GM23338 (cell line): Measurements from ENCODE around the gene BTN3A1. TPM values are rescaled to one million over a fixed set of nuclear protein-coding genes. Genes with fewer than 3 reads are reported as not detected.
"Not testable (repeated sequence)": the region's sequence is repeated elsewhere in the genome, so short reads cannot be mapped to it uniquely, and the experiment has no call there.

ENCODE experiments used
- ATAC-seq: fragments of 200-7000 bp; cut with Tn5 transposase; 3 replicates; pipeline ENCODE4 v1.9.1; 2020
- DNase-seq: peaks from one replicate; pipeline ENCODE4 v3.0.0-alpha.2; 2015; ENCODE audit warnings: low spot score
- H2AFZ ChIP-seq: fragments of 200-600 bp; sonication (generic); 2 replicates; pipeline ENCODE4 v1.8.0; 2016; ENCODE audit warnings: antibody characterized with exemption, mild to moderate bottlenecking, moderate library complexity
- H3F3A ChIP-seq: fragments of 200-600 bp; sonication (generic); replicated peaks from 2 replicates; pipeline ENCODE4 v1.8.0; 2017; ENCODE audit warnings: antibody characterized with exemption, mixed run types, low read depth
- H3K27ac ChIP-seq: fragments of 200-600 bp; sonication (generic); 2 replicates; pipeline ENCODE4 v1.6.1; 2016; ENCODE audit warnings: low read depth
- H3K27me3 ChIP-seq: fragments of 200-600 bp; sonication (generic); 2 replicates; pipeline ENCODE4 v1.8.0; 2016; ENCODE audit warnings: mild to moderate bottlenecking, mixed run types, moderate library complexity; ENCODE audit not compliant: insufficient read depth
- H3K36me3 ChIP-seq: fragments of 200-600 bp; sonication (generic); 2 replicates; pipeline ENCODE4 v1.8.0; 2016; ENCODE audit warnings: mild to moderate bottlenecking; ENCODE audit not compliant: insufficient read depth
- H3K4me1 ChIP-seq: fragments of 200-600 bp; sonication (generic); 2 replicates; pipeline ENCODE4 v1.8.0; 2016; ENCODE audit warnings: mild to moderate bottlenecking, moderate library complexity; ENCODE audit not compliant: insufficient read depth
- H3K4me2 ChIP-seq: fragments of 200-600 bp; sonication (generic); 2 replicates; pipeline ENCODE4 v1.7.1; 2017; ENCODE audit warnings: mixed run types
- H3K4me3 ChIP-seq: fragments of 200-600 bp; sonication (generic); 2 replicates; pipeline ENCODE4 v1.6.1; 2016; ENCODE audit warnings: mixed run types
- H3K79me2 ChIP-seq: fragments of 200-600 bp; sonication (generic); replicated peaks from 2 replicates; pipeline ENCODE4 v1.8.0; 2017; ENCODE audit warnings: mild to moderate bottlenecking; ENCODE audit not compliant: insufficient read depth
- H3K9me2 ChIP-seq: fragments of 200-600 bp; sonication (generic); 2 replicates; pipeline ENCODE4 v1.8.0; 2017; ENCODE audit not compliant: insufficient read depth
- H4K20me1 ChIP-seq: fragments of 200-600 bp; sonication (generic); replicated peaks from 2 replicates; pipeline ENCODE4 v1.8.0; 2017; ENCODE audit warnings: mild to moderate bottlenecking; ENCODE audit not compliant: insufficient read depth
- H3K27ac Mint-ChIP-seq: 2 replicates; pipeline ENCODE4 v1.8.0; 2020; ENCODE audit warnings: inconsistent platforms, mild to moderate bottlenecking, moderate library complexity, mixed read lengths
- H3K27me3 Mint-ChIP-seq: 3 replicates; pipeline ENCODE4 v1.8.0; 2022; ENCODE audit warnings: low read depth, mild to moderate bottlenecking, moderate library complexity, mixed read lengths, inconsistent platforms; ENCODE audit not compliant: insufficient read depth, poor library complexity
- H3K36me3 Mint-ChIP-seq: 3 replicates; pipeline ENCODE4 v1.8.0; 2021; ENCODE audit warnings: low read depth, mild to moderate bottlenecking, inconsistent platforms, moderate library complexity, mixed read lengths
- H3K4me1 Mint-ChIP-seq: 3 replicates; pipeline ENCODE4 v1.8.0; 2020; ENCODE audit warnings: mild to moderate bottlenecking, inconsistent platforms, mixed read lengths
- H3K4me3 Mint-ChIP-seq: 3 replicates; pipeline ENCODE4 v1.8.0; 2021; ENCODE audit warnings: moderate library complexity, mild to moderate bottlenecking, inconsistent platforms, mixed read lengths
- H3K9me3 Mint-ChIP-seq: 3 replicates; pipeline ENCODE4 v1.8.0; 2020; ENCODE audit warnings: moderate library complexity, mild to moderate bottlenecking, inconsistent platforms, mixed read lengths
- CREB1 ChIP-seq: fragments of 250-450 bp; sonication (Bioruptor Pico); IDR thresholded peaks from 2 replicates; pipeline ENCODE4 v1.5.0; 2020; ENCODE audit warnings: low read depth, mild to moderate bottlenecking, moderate library complexity
- EZH2 ChIP-seq: fragments of 200-600 bp; sonication (generic); IDR thresholded peaks from one replicate; pipeline ENCODE4 v1.8.0; 2017; ENCODE audit warnings: antibody characterized with exemption, mild to moderate bottlenecking, low read depth; ENCODE audit not compliant: unreplicated experiment
- EZH2phosphoT487 ChIP-seq: fragments of 200-600 bp; sonication (generic); IDR thresholded peaks from one replicate; pipeline ENCODE4 v1.8.1; 2018; ENCODE audit warnings: antibody characterized with exemption; ENCODE audit not compliant: unreplicated experiment
- JUNB ChIP-seq: IDR thresholded peaks from one replicate; pipeline ENCODE4 v1.6.1; 2016; ENCODE audit warnings: antibody characterized with exemption; ENCODE audit not compliant: unreplicated experiment
- polyA plus RNA-seq: library from polyadenylated mRNA; unstranded; fragments of >200 nt; fragmentation: Nextera tagmentation; extraction: Ambion mirVana; gene quantifications from 2 replicates; pipeline ENCODE4 v1.2.1, GENCODE V29; 2016
- total RNA-seq: library from RNA; depleted of rRNA; stranded (reverse); fragments of >200 nt; shearing (Covaris generic); gene quantifications from 2 replicates; pipeline ENCODE4 v1.2.3, GENCODE V29; 2014
- TF ChIP-seq, protein P1 (sequence below), 2 experiments: fragments of 200-600 bp in 1 of 2; sonication (generic) in 1 of 2; conservative IDR thresholded peaks; 2 replicates each; pipeline versions ENCODE4 v1.5.1 to v1.6.1; 2016 to 2017; ENCODE audit warnings: antibody characterized with exemption in 2 of 2, low read depth in 2 of 2, mild to moderate bottlenecking in 2 of 2, moderate library complexity in 1 of 2
- TF ChIP-seq, protein P2 (sequence below): IDR thresholded peaks from one replicate; pipeline ENCODE4 v1.6.1; 2018; ENCODE audit warnings: antibody characterized with exemption; ENCODE audit not compliant: unreplicated experiment

BTN3A1 gene
- total and polyA plus RNA-seq, 2 experiments from 2014 or later, result 2.4 to 4.0 TPM

DNA sequence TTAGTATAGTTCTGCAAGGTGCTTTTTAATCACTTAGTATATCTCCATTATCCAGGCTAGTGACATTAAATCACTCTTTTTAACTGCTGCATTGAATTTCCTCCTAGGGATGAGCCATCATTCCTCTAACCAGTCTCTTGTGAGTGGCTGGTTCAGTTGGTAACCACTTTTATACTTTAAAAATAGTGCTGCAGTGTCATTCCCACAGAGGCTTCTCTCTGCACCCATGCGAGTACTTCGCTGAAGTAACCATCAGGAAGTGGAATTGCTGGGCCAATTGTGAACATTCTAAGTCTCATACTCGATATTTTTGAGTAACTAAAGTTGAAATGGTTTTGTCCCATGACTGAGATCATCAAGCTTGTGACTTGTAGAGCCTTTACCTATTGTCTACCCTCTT, 35.0 kb upstream of the BTN3A1 start (continued):
- TF ChIP-seq, protein P1, sequence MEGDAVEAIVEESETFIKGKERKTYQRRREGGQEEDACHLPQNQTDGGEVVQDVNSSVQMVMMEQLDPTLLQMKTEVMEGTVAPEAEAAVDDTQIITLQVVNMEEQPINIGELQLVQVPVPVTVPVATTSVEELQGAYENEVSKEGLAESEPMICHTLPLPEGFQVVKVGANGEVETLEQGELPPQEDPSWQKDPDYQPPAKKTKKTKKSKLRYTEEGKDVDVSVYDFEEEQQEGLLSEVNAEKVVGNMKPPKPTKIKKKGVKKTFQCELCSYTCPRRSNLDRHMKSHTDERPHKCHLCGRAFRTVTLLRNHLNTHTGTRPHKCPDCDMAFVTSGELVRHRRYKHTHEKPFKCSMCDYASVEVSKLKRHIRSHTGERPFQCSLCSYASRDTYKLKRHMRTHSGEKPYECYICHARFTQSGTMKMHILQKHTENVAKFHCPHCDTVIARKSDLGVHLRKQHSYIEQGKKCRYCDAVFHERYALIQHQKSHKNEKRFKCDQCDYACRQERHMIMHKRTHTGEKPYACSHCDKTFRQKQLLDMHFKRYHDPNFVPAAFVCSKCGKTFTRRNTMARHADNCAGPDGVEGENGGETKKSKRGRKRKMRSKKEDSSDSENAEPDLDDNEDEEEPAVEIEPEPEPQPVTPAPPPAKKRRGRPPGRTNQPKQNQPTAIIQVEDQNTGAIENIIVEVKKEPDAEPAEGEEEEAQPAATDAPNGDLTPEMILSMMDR (conservative IDR thresholded peaks at IDR 0.05; ENCODE audit: low read depth in 2 of 2), result no peak
- TF ChIP-seq JUNB (no peak), CREB1 (CRISPR knock-in tag) (no peak), EZH2phosphoT487 (no peak), EZH2 (no peak)
- TF ChIP-seq, protein P2, sequence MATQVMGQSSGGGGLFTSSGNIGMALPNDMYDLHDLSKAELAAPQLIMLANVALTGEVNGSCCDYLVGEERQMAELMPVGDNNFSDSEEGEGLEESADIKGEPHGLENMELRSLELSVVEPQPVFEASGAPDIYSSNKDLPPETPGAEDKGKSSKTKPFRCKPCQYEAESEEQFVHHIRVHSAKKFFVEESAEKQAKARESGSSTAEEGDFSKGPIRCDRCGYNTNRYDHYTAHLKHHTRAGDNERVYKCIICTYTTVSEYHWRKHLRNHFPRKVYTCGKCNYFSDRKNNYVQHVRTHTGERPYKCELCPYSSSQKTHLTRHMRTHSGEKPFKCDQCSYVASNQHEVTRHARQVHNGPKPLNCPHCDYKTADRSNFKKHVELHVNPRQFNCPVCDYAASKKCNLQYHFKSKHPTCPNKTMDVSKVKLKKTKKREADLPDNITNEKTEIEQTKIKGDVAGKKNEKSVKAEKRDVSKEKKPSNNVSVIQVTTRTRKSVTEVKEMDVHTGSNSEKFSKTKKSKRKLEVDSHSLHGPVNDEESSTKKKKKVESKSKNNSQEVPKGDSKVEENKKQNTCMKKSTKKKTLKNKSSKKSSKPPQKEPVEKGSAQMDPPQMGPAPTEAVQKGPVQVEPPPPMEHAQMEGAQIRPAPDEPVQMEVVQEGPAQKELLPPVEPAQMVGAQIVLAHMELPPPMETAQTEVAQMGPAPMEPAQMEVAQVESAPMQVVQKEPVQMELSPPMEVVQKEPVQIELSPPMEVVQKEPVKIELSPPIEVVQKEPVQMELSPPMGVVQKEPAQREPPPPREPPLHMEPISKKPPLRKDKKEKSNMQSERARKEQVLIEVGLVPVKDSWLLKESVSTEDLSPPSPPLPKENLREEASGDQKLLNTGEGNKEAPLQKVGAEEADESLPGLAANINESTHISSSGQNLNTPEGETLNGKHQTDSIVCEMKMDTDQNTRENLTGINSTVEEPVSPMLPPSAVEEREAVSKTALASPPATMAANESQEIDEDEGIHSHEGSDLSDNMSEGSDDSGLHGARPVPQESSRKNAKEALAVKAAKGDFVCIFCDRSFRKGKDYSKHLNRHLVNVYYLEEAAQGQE, result no peak

DNA sequence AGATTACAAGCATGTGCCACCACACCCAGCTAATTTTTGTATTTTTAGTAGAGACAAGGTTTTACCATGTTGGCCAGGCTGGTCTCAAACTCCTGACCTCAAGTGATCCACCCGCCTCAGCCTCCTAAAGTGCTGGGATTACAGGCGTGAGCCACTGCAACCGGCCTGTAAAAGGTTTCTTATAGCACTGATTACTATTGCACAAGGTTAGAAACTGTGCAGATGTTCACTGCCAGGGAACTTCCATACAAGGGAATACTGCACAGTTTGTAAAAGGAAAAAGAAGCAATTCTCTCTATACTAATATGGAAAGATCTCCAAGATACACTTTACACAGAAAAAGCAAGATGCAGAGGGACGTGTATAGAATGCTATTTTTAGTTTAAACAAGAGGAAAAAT, 30.3 kb upstream of the BTN3A1 start:
- not testable (repeated sequence) for H3K9me3 Mint-ChIP-seq, H3K79me2 ChIP-seq, ATAC-seq, H3K27ac ChIP-seq, H3K27me3 ChIP-seq, H3K27ac Mint-ChIP-seq, H3K4me1 Mint-ChIP-seq, H4K20me1 ChIP-seq, H3F3A ChIP-seq, H3K4me1 ChIP-seq, H2AFZ ChIP-seq, H3K9me2 ChIP-seq, H3K4me3 ChIP-seq, H3K36me3 ChIP-seq, H3K27me3 Mint-ChIP-seq, H3K4me3 Mint-ChIP-seq, DNase-seq, H3K36me3 Mint-ChIP-seq, H3K4me2 ChIP-seq

DNA sequence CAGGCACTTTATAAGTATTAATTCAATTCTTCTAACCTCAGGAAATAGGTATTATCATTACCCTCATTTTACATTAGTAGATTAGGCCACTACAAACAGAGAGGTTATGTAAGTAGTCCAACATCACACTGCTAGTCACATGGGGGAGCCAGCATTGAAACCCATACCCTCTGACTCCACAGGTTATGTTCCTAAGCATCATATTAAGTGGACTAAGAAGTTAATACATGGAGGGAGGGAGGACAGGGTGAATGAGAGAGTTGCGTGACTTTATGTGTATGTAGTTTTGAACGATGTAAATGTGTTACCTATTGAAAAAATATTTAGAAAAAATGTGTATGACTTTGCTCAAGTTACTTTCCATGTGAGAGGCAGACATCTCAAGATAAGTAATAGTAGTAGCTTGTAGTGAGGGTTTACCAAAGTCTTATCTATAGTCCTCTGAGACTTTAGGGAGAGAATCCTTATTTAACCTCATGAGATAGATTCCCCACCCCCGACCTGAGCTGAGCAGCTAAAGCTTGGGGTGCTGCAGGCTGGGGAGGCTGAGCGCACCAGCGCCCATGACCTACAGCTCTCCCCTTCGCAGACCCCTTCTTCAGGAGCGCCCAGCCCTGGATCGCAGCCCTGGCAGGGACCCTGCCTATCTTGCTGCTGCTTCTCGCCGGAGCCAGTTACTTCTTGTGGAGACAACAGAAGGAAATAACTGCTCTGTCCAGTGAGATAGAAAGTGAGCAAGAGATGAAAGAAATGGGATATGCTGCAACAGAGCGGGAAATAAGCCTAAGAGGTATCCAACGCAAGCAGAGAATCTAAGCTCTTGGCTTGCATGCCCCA, 29.5 kb upstream of the BTN3A1 start:
- H3K27ac Mint-ChIP-seq, result no peak overlapping the region
- no peak for TF ChIP-seq EZH2phosphoT487
- no peak for TF ChIP-seq JUNB
- no peak for TF ChIP-seq EZH2
- no peak for TF ChIP-seq CREB1 (CRISPR knock-in tag)

More for the DNA sequence above, 29.5 kb upstream of the BTN3A1 start:
- Mint-ChIP-seq H3K4me1 (peaks cover 9% of the 10 kb centered on the region), H3K27me3 (peaks cover 3% of the 10 kb centered on the region), H3K4me3 (no peak overlapping the region), H3K9me3 (no peaks in the 10 kb centered on the region), H3K36me3 (no peaks in the 10 kb centered on the region; the same call in 2 of the 3 replicates)
- Histone ChIP-seq H3K36me3 (no peaks in the 10 kb centered on the region), H4K20me1 (no peaks in the 10 kb centered on the region), H3K9me2 (no peaks in the 10 kb centered on the region), H2AFZ (no peak overlapping the region), H3K4me1 (no peaks in the 10 kb centered on the region), H3K27me3 (no peaks in the 10 kb centered on the region), H3K4me3 (no peak overlapping the region), H3F3A (no peaks in the 10 kb centered on the region), H3K79me2 (no peaks in the 10 kb centered on the region), H3K27ac (no peak overlapping the region), H3K4me2 (no peak overlapping the region)
- no peak for DNase-seq
- ATAC-seq, result peak; percentile 49; the same call in 2 of the 3 replicates
